ENCODE data around the gene IRF2. TPM values are rescaled to one million over a fixed set of nuclear protein-coding genes. Genes with fewer than 3 reads are reported as not detected.
A peak's percentile ranks its signal among the peaks of the same experiment; 100 is the strongest.

Gene IRF2
- total and polyA plus RNA-seq, 2 of the 8 experiments (the other 6 are each of a cell fraction or from before 2014, with no cell fraction given): 13.8 to 17.0 TPM

GRCh38 chr4:184447664-184448063, 26.7 kb downstream of the IRF2 start:
- Histone ChIP-seq H3K9ac (replicated peaks in 1 of 4; ENCODE audit: extremely low read depth in 1 of 4, low read depth in 3 of 4, low read length in 3 of 4) (no peak overlapping the region), H4K5ac (ENCODE audit: insufficient read length, low read depth, low read length) (no peak overlapping the region), H2BK5ac (ENCODE audit: low read depth, low read length) (0 out of 2 replicates have a peak overlapping the region, but pooled peaks have one; percentile 0), H3K4me2 (ENCODE audit: insufficient read depth in 1 of 2, low read depth in 2 of 2, low read length in 2 of 2) (peak overlapping the region; percentile 19 to 26; a peak in 3 of 4 replicates), H3K4me3 (ENCODE audit: extremely low read depth in 1 of 4, insufficient read depth in 2 of 4, low read depth in 3 of 4, low read length in 4 of 4) (no peak overlapping the region), H3K36me3 (ENCODE audit: control insufficient read depth in 2 of 4, insufficient read depth in 4 of 4, low read length in 3 of 4) (no peaks in the 10 kb centered on the region), H3K18ac (ENCODE audit: extremely low read depth, low read length) (no peak overlapping the region), H3K23ac (ENCODE audit: insufficient read length) (no peak overlapping the region), H2AFZ (ENCODE audit: low read length) (no peak overlapping the region), H4K20me1 (replicated peaks in 1 of 2; ENCODE audit: control insufficient read depth in 1 of 2, insufficient read depth in 2 of 2, low read length in 2 of 2) (peaks cover 3 to 4% of the 10 kb centered on the region in 2 experiments), H2BK12ac (ENCODE audit: low read depth, low read length) (no peak overlapping the region; the same call in 1 of the 2 replicates), H3K4me1 (replicated peaks in 1 of 4; ENCODE audit: control insufficient read depth in 3 of 4, insufficient read depth in 4 of 4, low read length in 3 of 4) (peaks cover 7 to 23% (median 20%) of the 10 kb centered on the region in 4 experiments), H2BK20ac (ENCODE audit: low read length) (no peak overlapping the region), H3K27ac (ENCODE audit: low read depth, low read length) (no peak overlapping the region), H2BK120ac (replicated peaks; ENCODE audit: low read depth, low read length) (no peak overlapping the region), H2BK15ac (ENCODE audit: low read length) (no peak overlapping the region), H4K91ac (replicated peaks; ENCODE audit: insufficient read length, low read length) (no peak overlapping the region), H3K9me3 (ENCODE audit: insufficient read depth in 2 of 2, low read depth in 1 of 2, low read length in 1 of 2) (no peaks in the 10 kb centered on the region; a peak in 1 of 4 replicates), H3K4ac (replicated peaks; ENCODE audit: insufficient read length, low read depth, low read length) (no peak overlapping the region), H3K79me2 (ENCODE audit: control insufficient read depth in 1 of 2, insufficient read depth in 2 of 2, low read length in 2 of 2) (peaks cover 0 to 93% of the 10 kb centered on the region in 2 experiments), H3K27me3 (replicated peaks in 1 of 4; ENCODE audit: control insufficient read depth in 3 of 4, extremely low read depth in 1 of 4, insufficient read depth in 3 of 4, low read length in 3 of 4) (no peaks in the 10 kb centered on the region), H3K79me1 (ENCODE audit: low read depth, low read length) (peaks cover 7% of the 10 kb centered on the region; the same call in 1 of the 2 replicates), H3K14ac (ENCODE audit: insufficient read length) (no peak overlapping the region), H2AK5ac (ENCODE audit: low read depth, low read length) (no peak overlapping the region), H3K56ac (replicated peaks; ENCODE audit: insufficient read length, low read depth, low read length) (no peak overlapping the region), H4K8ac (ENCODE audit: extremely low read depth, insufficient read depth, low read length) (no peak overlapping the region), H3K23me2 (ENCODE audit: low read depth, low read length) (no peaks in the 10 kb centered on the region)
- CTCF ChIA-PET (ENCODE audit: partially characterized antibody): interaction anchor here (0.9 to 1.4 kb wide), 4 partner anchors 10 to 183 kb away, joined by 3 to 4 read pairs (median 4); no protein-coding TSS in a partner anchor
- POLR2A ChIA-PET (ENCODE audit: partially characterized antibody): interaction anchor here (1.0 kb wide), 1 partner anchor 12 kb away, joined by 5 read pairs; no protein-coding TSS in a partner anchor
- 55% methylated on average over 10 of the region's 10 CpGs; no CpG with 5 or more reads in 1 of the 2 experiments for WGBS, 2 experiments (ENCODE audit: extremely low coverage in 1 of 2, insufficient coverage in 1 of 2, insufficient read length in 1 of 2, insufficient replicate concordance in 2 of 2, low coverage in 1 of 2, low lambda C conversion rate in 2 of 2, missing lambda C conversion rate in 1 of 2)
- DNase-seq (ENCODE audit: low read depth in 1 of 2, low spot score in 2 of 2) (peak in 1 of 2 experiments; percentile 49), FAIRE-seq (peak; percentile 88)
- TF ChIP-seq MAFK (IDR thresholded peaks at IDR 0.05; ENCODE audit: low read depth, low read length) (no peak), SP2 (IDR thresholded peaks at IDR 0.05; ENCODE audit: low read length) (no peak), EP300 (IDR thresholded peaks at IDR 0.05; ENCODE audit: borderline replicate concordance in 1 of 2, low read depth in 2 of 2, low read length in 2 of 2) (no peak), RBBP5 (IDR thresholded peaks at IDR 0.05; ENCODE audit: borderline replicate concordance, low read depth, low read length) (no peak), MAX (IDR thresholded peaks at IDR 0.05) (no peak), KDM5A (IDR thresholded peaks at IDR 0.05; ENCODE audit: low read length) (no peak), TBP (IDR thresholded peaks at IDR 0.05; ENCODE audit: low read depth, low read length) (no peak), GABPA (IDR thresholded peaks at IDR 0.05; ENCODE audit: borderline replicate concordance, insufficient read depth, low read length) (no peak), CTBP2 (IDR thresholded peaks at IDR 0.05; ENCODE audit: borderline replicate concordance, insufficient read depth, insufficient read length, low read length) (no peak), TEAD4 (IDR thresholded peaks at IDR 0.05; ENCODE audit: low read depth, low read length) (peak; percentile 81), BACH1 (IDR thresholded peaks at IDR 0.05; ENCODE audit: low read length) (0 out of 2 replicates have a peak, but pooled peaks have one; percentile 63)
- TF ChIP-seq, protein P1, sequence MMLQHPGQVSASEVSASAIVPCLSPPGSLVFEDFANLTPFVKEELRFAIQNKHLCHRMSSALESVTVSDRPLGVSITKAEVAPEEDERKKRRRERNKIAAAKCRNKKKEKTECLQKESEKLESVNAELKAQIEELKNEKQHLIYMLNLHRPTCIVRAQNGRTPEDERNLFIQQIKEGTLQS (IDR thresholded peaks at IDR 0.05; ENCODE audit: insufficient read depth, low read depth, low read length): no peak
